ENCODE results near the gene IL17F.
"Not testable (repeated sequence)": the region's sequence is repeated elsewhere in the genome, so short reads cannot be mapped to it uniquely, and the experiment has no call there.

The IL17F gene

DNA sequence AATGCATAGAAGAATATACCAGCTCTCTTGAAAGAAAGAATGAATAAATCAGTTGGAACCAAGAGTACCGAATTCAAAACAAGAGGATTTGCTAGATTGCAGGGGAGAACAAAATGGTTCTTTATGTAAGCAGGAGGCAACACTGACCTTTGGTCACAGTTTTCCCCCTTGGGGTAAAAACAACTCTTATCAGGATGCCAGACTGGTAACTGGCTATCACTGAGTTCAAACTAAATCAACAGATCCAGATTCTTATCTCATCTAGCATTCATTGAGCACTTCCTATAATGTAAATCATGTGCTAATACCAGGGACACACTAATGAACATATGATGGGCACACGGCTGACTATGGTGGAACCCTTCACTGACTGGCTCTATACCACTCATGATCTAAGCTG, 4.8 kb upstream of the IL17F start:
- in situ Hi-C loops (cut with HindIII; ENCODE audit: low sequenced_read_pairs): no loop called here

DNA sequence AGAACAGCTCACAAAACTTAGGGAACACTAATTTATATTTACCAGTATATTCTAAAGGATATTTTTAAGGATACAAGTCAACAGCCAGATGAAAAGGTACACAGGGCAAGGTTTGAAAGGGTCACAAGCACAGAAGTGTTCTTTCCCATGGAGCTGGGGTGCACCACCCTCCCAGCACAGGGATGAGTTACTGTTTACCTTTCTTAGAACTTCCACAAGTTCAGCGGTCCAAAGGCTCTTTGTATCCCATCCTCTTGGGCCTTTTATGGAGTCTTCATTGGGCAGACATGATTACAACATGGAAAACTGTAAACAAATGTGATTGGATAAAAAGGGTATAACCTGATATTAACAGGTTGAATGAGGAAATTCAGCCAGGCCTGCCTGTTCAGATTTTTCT, 1.1 kb upstream of the IL17F start:
- in situ Hi-C loops (cut with HindIII; ENCODE audit: low sequenced_read_pairs): no loop called here

GRCh38 chr6:52243282-52243893, 912 bp downstream of the IL17F start:
- in situ Hi-C loops (cut with HindIII; ENCODE audit: low sequenced_read_pairs): no loop called here

DNA sequence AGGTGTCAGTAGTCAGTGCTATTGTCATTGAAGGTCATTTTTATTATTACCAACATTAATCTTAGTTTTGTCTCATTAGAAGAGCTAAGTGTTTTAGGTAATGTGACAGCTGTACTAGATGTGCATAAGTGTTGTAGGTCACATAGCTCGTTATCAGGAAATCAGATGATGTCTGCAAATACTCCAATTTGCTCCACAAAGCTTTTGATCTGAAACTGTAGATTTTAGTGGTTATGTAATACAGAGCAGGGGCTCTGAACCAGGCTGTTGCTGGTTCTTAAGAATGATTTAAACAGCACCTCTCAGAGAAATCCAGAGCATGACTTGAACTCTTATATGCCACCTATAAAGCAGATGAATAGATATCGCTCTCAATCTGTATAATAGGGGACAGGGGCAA, 2.5 kb downstream of the IL17F start:
- in situ Hi-C loops (cut with HindIII; ENCODE audit: low sequenced_read_pairs): no loop called here

DNA sequence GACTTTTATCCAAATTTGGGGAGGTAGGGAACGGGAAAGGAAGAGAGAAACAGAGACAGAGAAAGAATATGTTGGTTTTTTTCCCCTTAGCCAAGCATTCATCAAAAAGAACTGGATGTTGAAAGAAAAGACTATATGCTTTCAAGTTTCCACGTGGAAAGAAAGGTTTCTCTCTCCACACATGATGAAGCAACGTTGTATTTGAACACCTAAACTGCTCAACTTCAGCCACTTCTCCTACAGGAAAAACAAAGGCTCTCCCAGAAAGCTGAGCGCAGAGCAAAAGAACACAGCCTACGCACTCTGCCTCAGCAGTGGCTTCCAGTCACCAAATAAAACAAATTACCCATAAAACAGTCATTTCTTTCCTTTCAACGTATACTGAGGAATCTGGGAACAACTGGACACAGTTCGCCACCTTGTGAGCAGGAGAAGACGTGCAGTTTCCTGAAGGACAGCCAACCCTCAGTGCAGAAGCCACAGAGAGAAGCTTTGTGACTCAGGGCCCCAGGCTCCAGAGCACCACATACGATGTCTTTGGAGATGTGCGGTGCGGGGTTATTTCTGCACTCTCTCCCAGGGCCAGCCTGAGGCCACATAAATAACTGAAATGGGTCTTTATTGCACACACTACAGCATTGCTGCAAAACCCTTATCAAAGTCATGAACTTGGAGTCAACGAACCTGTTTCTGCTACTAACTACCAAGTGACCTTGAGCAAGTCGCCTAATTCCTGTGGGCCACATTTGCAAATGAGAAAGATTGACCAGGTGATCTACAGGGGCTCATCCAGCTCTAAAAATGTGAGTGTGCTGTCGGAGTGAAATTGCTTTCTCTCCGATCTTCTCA, 10.1 kb downstream of the IL17F start:
- in situ Hi-C loops (cut with HindIII; ENCODE audit: low sequenced_read_pairs): no loop called here

GRCh38 chr6:52233005-52233404, 11.3 kb downstream of the IL17F start:
- in situ Hi-C loops (cut with HindIII; ENCODE audit: low sequenced_read_pairs): no loop called here

DNA sequence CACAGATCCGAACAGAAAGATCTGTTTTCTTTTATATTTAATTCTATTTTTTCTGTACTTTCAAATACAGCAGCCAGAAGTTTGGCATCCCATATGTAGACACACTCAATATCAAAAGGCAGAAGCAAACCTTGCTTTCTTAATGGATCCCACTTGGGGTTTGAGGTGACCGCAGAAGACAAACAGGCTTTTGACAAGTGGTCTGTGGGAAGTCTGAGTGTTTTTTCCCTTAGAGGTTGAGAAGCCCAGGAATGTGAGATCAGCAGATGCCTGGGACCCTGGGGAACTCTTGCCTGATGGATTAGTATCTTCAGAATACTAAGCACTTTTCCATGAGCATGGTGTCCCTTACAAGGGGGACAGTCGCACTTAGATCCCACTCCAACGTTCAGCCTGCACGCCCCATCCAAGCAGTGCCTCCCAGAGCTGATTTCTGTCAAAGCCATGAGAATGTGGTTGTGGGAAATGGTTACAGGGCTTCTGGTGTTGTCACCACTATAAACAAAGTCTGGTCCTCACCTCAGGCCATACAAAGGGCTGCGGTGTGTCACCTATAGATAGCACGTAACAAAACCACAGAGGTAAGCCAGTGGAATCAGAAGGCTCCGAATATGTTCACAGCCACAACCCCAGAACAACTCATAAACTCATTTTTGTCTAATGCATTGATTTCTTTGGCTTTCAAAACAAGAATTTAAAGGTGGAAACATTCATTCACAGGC, 12.7 kb downstream of the IL17F start:
- in situ Hi-C loops (cut with HindIII; ENCODE audit: low sequenced_read_pairs): no loop called here

DNA sequence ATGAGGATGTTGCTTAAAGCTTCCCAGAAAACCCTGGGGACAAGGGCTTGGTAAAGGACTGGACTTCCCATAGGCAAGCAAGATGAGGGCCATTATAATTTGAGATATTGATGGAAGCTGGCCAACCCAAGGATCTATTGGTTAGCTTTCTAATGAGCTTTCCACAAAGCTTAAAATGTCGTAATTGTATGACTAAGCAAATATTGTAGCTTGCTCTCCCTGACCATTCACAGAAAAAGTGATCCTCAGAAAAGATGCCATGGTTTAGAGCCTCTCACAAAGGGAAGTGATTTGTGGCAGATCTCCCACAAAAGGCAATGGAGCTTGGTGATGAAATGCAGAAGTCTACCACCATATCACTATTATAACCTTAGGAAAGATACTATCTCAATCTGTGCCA, 13.6 kb downstream of the IL17F start:
- in situ Hi-C loops (cut with HindIII; ENCODE audit: low sequenced_read_pairs): no loop called here

DNA sequence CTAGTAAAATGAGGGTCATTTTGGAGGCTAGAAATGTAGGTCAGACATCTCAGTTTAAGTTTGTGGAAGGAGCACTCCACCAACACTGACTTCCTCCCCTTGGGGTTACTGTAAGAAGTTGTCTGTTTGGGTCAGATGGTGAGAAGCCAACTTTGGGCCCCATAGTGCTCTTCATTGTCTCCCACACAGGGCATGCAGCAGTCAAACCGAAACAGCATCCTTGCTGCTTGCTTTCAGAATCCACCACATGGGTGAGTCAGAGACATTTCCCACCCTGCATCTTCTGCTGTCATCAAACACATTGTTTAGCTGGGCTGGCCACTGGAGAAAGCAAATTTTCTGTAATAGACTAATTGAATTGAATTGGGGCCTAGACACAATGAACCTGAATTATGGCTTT, 16.8 kb downstream of the IL17F start:
- in situ Hi-C loops (cut with HindIII; ENCODE audit: low sequenced_read_pairs): no loop called here

GRCh38 chr6:52221302-52221701, 23.0 kb downstream of the IL17F start:
- in situ Hi-C loops (cut with HindIII; ENCODE audit: low sequenced_read_pairs): no loop called here

DNA sequence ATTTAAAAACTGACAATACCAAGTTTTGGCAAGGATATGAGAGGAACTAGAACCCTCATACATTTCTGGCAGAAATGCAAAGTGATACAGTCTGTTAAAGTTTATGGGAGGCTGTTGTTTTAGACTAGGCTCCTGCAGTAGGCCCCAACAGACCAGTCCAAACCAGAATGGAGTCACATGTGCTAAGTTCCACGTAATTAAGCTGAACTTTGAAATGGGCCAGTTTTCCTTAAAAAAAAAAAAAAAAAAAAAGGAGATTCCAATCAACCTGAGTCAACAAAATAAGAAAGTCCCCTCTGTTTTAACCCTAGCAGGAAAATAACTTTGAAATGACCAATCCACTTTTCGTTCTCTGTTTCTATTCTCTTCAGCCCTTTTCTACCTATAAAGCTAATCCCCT, 26.5 kb downstream of the IL17F start:
- in situ Hi-C loops (cut with HindIII; ENCODE audit: low sequenced_read_pairs): no loop called here

DNA sequence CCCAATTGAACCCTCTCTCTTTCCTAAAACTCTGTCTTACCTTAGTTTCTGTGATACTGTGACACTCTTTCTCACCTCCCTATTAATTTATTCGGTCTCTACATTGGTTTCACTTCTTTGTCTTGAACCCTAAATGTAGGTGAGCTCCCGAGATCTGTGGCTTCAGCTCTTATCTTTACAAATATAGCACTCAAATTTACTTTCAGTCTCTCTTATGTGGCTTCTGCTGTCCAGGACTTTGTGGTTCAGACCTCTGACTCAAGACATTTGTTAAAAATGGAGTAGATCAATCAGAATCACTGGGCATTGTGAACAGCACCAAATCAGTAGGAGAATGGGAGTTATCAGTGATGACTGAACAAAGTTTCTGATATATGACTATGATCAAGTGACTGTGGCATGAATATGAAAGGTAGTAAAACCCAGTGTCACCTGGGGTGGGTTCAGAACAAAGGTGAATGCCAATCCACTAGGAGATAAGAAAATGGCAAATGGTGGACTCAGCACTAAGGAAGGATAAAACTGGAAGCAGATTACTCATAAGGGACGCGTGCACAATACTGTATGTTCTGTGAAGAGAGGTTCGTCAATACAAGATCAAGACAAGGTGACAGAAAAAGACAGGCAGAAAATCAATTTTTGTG, 27.2 kb downstream of the IL17F start:
- in situ Hi-C loops (cut with HindIII; ENCODE audit: low sequenced_read_pairs): no loop called here

DNA sequence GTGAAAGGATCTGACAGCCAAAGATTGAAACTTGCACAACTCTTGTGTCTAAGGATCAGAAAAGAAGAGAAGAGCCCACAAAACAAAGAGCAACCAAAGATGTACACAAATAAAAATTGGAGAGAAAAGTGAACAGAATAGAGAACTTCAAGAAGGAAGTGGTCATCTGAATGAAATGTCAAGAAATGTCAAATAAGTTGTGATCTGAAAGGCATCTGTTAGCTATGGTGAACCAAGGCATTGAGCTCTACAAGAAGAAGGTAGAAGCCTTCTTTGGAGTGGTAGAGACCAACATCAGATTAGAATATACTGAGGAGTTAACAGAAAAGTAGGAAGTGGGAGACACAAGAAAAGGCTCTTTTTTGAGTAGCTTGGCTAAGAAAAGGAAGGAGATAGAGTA, 28.5 kb downstream of the IL17F start:
- in situ Hi-C loops (cut with HindIII; ENCODE audit: low sequenced_read_pairs): no loop called here

DNA sequence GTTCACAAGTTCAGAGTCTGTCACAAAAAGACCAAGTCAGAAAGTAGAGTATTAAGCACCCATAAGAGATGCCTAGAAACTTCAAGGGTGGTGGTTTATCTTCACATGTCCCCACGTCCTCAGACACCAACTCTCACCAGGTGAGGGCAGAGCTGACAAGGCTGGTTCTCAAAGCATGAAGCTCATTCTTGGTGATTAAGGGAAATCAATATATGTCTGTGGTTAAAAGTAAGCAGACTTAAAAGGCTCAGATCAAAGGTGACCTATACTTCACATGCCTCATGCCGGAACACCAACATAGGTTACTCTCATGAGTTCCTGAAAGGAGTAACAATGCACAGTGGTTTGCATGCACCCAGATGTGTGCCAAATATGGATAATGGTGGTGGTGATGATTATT, 31.2 kb downstream of the IL17F start:
- in situ Hi-C loops (cut with HindIII; ENCODE audit: low sequenced_read_pairs): no loop called here

GRCh38 chr6:52210227-52210626, 34.1 kb downstream of the IL17F start:
- in situ Hi-C loops (cut with HindIII; ENCODE audit: low sequenced_read_pairs): no loop called here

DNA sequence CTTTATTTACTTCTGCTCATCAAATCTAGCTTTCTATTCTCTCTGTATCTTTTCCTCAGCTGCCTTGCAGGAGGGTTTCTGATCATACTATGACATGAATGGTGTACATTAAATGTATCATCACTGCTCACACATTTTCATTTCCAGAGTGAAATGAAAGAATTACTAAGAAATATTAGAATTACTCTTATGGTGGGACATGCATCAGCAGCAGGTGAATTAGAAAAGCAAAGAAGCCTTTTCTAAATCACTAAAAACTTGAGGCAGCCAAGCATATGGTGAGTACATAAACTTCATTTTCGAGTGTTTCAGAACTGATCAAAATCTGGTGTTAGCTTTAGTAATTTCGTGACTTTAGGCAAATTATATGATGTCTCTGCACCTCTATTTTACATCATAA, 34.5 kb downstream of the IL17F start:
- in situ Hi-C loops (cut with HindIII; ENCODE audit: low sequenced_read_pairs): no loop called here

- in situ Hi-C loops (cut with HindIII; ENCODE audit: low sequenced_read_pairs): no loop called here
Measured at GRCh38 chr6:52208612-52209011, 35.7 kb downstream of the IL17F start.

DNA sequence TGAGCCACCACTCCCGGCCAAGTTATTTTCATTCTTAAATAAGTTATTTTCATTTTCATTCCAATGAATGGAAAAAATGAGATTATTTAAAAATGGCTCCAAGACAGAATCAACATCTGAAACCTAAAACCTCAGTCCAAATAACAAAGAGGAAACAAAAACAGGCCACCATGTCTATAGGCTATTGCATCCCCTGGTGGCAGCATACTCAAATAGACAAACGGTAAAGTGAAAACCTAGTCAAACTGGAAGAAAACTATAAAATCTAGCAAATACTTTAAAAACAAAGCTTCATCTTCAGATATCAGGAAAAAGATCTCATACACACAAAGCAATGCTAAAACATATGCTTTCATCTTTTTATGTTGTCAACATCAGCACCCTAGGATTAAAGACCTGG, 37.2 kb downstream of the IL17F start:
- in situ Hi-C loops (cut with HindIII; ENCODE audit: low sequenced_read_pairs): no loop called here

DNA sequence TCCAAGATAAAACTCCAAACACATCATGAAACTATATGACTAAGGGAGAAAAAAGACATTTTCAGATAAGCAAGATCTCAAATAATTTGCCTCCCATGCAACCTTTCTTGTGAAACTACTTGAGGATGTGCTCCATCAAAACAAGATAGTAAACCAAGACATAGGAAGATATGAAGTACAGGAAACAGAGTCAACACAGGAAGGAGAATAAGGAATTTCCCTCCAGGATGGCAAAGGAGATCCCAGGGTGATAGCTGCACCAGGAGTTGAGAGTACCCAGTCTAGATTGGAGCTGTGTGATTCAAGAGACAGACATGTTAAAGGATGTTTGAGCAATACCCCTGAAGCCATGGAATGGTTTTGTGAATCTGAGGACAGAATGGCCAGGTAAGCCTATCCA, 42.8 kb downstream of the IL17F start:
- in situ Hi-C loops (cut with HindIII; ENCODE audit: low sequenced_read_pairs): no loop called here

- in situ Hi-C loops (cut with HindIII; ENCODE audit: low sequenced_read_pairs): no loop called here
Measured at GRCh38 chr6:52201046-52201445, 43.3 kb downstream of the IL17F start.

- in situ Hi-C loops (cut with HindIII; ENCODE audit: low sequenced_read_pairs): not testable (repeated sequence)
Measured at GRCh38 chr6:52200088-52200487, 44.2 kb downstream of the IL17F start.

DNA sequence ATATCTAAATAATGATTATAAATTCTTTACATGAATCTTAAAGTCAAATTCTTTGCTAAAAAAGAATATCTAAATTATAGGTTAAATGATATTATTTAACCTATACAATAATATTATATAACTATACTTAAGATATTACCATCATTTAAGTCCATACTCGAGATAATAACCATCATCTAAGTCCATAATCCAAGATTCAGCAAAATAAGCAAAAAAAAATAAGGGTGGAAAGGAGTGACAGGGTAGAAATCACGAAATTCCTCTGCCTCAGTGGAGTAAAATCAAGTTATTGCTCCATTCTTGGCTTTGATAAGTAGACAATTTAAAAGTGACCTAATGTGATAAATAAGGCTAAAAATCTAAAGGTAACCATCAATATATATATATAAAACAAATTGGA, 48.4 kb downstream of the IL17F start:
- in situ Hi-C loops (cut with HindIII; ENCODE audit: low sequenced_read_pairs): no loop called here

All from DLD1 (cell line).